HL-60/S4 treated with retinoic acid at 250 ng/mL for 4 days and 3 days (cell line): ENCODE results near the gene PRDM13.

Experiments used
- in situ Hi-C: fragments of 300-500 bp; cut with MboI; formaldehyde crosslinking; loops from 2 replicates; pipeline ENCODE4 v1.7.0; 2022; ENCODE audit warnings: low sequenced_read_pairs

PRDM13 gene

DNA sequence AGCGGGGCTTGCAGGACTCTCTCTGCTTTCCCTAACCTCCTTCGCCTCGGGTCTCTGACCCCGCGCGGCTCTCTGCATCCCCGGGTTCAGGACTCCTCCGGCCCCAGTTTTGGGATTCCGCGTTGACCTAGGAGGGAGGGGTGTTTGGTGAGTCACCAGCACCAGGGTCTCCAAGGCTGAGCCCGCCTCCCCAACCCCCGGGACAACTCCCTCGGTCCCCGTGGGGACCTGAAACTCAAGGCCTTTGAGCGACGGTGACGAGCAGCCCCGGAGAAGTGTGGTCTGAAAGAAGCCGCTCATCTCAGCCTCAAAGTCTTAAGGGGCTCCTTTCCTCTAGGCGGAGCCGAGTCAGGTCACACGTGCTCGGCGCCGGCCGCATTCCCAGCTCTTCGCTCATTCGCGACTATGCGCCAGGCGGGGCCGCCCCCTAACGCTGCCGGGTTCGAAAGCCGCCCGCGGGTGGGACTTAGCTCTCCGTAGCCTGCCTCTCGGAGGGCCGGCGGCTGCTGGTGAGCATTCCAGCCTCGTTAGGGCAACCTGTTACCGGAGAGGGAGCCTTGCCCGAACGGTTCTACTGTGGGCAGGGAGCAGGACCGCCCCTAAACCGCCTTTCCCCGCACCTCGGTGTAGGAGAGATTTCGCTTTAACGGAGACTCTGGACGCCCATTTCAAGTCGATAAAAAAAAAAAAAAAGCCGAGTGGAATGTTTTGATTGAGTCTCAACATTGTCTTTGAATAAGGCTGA lies 3.0 kb upstream of the PRDM13 start:
- in situ Hi-C loops: no loop called here

- in situ Hi-C loops: no loop called here
These were observed 2.2 kb upstream of the PRDM13 start for GRCh38 chr6:99604166-99605073.

- in situ Hi-C loops: no loop called here
These were observed 1.4 kb upstream of the PRDM13 start for GRCh38 chr6:99605074-99605734.

DNA sequence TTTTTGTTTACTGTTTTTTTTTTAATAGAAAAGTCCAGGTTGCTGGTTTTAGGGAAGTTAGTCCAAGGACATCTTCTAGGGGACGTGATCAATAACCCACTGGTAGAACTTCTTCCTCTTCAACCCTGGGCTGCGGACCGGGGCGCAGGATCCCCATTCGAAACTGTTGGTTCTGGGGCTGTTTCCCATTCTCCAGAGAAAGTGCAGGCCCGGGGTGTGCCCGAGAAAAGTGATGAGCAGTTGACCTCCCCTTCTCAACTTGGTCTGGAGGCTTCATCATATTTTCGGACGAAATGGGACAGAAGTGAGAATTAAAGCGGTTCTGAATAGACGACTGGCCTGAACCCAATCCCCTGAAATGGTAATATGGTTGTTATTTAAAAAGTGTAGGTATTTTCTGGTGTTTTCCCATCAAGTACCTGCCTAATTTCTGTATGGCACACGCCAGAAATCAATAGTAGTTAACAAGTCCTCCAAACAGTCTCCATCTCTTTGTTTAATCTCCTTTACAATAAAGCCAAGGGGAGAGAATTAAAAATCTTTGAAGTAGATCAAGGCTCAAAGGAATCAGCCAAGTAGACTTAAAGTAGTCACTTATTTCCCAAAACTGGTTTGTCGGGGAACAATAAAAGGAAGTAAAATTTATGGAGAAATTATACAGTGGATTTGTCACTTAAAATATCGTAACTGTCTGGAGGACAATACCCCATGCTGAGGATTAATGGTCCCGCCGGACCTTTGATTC lies 550 bp upstream of the PRDM13 start:
- in situ Hi-C loops: no loop called here

GRCh38 chr6:99607416-99608036 lies 893 bp downstream of the PRDM13 start:
- in situ Hi-C loops: no loop called here

GRCh38 chr6:99608059-99608885 lies 1.6 kb downstream of the PRDM13 start:
- in situ Hi-C loops: no loop called here

DNA sequence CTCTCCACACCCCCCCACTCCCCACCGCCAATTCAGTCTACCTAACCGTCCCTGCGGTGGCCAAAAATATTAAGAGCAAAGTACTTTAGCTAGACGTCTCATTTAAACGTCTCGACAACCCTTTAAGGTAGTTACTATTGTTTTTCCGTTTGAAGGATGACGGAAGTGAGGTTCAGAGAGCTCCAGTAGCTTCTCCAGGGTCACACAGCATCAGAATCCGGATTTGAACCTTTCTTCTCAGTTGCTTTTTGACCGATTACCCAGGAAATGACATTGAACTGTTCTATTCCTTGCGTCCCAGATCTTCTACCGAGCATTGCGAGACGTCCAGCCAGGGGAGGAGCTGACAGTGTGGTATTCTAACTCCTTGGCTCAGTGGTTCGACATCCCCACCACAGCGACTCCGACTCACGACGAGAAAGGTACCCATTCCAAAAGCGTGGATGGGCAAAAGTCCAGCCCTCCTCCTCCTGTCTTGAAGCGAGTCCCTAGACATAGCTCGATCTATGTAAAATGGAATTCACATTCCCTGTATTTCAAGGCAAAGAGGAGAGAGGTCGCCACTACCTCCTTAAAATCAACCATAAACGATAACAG lies 2.4 kb downstream of the PRDM13 start:
- in situ Hi-C loops: no loop called here

DNA sequence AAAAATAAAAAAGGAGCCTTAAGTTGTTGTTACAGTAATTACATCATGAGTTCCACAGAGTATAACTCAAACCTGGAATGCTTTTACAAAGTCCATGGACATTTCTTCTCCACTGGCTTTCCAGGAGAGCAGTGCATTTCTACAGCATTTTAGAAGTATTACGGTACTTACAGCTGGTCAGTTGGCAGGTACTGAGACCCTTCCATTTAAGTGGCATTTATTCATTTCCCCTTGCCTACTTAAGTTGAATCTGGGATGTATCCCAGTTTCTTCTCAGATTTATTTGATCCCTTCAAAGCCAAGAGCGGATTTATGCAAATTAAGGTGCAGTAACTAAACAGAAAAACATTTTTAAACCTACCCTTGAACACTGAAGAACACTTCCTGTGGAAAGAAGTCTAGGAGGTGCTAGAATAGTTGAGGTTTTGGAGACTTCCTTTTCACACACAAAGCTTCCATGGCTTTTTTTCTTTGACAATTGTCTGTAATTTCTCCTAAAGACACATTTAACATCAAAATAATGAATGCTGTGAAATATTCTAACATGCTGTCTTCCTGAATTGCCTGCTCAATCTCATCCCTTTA lies 3.4 kb downstream of the PRDM13 start:
- in situ Hi-C loops: no loop called here

- in situ Hi-C loops: no loop called here
These were observed 4.5 kb downstream of the PRDM13 start for GRCh38 chr6:99611148-99611547.

GRCh38 chr6:99612551-99613408 lies 6.1 kb downstream of the PRDM13 start:
- in situ Hi-C loops: no loop called here

- in situ Hi-C loops: no loop called here
These were observed 6.7 kb downstream of the PRDM13 start for GRCh38 chr6:99613409-99613704.

DNA sequence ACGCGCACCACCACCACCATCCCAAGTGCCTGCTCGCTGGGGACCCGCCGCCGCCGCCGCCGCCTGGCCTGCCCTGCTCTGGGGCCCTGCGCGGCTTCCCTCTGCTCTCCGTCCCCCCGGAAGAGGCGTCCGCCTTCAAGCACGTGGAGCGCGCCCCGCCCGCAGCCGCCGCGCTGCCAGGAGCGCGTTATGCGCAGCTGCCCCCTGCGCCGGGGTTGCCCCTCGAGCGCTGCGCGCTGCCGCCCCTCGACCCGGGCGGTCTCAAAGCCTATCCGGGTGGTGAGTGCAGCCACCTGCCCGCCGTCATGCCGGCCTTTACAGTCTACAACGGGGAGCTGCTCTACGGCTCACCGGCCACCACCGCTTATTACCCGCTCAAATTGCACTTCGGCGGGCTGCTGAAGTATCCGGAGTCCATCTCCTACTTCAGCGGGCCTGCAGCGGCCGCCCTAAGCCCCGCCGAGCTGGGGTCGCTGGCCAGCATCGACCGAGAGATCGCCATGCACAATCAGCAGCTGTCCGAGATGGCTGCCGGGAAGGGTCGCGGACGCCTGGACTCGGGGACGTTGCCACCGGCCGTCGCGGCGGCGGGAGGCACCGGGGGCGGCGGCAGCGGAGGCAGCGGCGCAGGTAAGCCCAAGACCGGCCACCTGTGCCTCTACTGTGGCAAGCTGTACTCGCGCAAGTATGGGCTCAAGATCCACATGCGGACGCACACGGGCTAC lies 7.2 kb downstream of the PRDM13 start:
- in situ Hi-C loops: no loop called here

GRCh38 chr6:99614430-99615186 lies 8.0 kb downstream of the PRDM13 start:
- in situ Hi-C loops: no loop called here

DNA sequence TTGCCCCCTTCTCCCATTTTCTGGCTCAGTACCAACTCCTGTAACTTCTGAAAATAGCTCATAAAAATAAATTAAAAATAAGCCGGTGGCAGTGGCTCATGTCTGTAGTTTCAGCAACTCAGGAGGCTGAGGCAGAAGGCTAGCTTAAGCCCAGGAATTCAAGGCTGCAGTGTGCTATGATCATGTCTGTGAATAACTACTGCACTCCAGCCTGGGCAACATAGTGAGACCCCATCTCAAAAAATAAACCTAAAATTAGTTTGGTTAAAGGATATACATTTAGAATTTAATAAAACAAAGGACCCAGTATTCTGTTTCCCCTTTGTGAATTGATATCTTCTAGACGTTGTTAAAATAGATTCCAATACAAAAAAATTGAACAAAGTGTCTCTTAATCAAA lies 10.5 kb downstream of the PRDM13 start:
- in situ Hi-C loops: no loop called here

GRCh38 chr6:99618649-99619408 lies 12.2 kb downstream of the PRDM13 start:
- in situ Hi-C loops: no loop called here

GRCh38 chr6:99619409-99619762 lies 12.8 kb downstream of the PRDM13 start:
- in situ Hi-C loops: no loop called here
